Transverse colon (tissue), 4 donors: Measurements from ENCODE around the gene HSPB8. TPM values are rescaled to one million over a fixed set of nuclear protein-coding genes. Genes with fewer than 3 reads are reported as not detected.

ENCODE experiments used
- DNase-seq: peaks from one replicate; pipeline ENCODE4 v3.0.0-alpha.2; 2019
- H3K27ac ChIP-seq, 4 donors: fragments of 200-600 bp; sonication (generic); 2 replicates each; pipeline ENCODE4 v1.5.1; 2016 to 2018; ENCODE audit warnings: inconsistent platforms in 4 of 4
- H3K27me3 ChIP-seq: fragments of 200-600 bp; sonication (generic); 2 replicates; pipeline ENCODE4 v1.5.1; 2017; ENCODE audit warnings: inconsistent platforms
- H3K36me3 ChIP-seq, 4 donors: fragments of 200-600 bp; sonication (generic); 2 replicates each; pipeline ENCODE4 v1.5.1; 2017 to 2019; ENCODE audit warnings: inconsistent platforms in 4 of 4
- H3K4me1 ChIP-seq, 4 donors: fragments of 200-600 bp; sonication (generic); 2 replicates each; pipeline ENCODE4 v1.5.1; 2017 to 2020; ENCODE audit warnings: inconsistent platforms in 4 of 4
- H3K4me3 ChIP-seq, 4 donors: fragments of 200-600 bp; sonication (generic); 1 replicate in 1 of 4; 2 replicates in 3 of 4; pipeline versions ENCODE4 v1.5.1 to v1.6.1; 2017 to 2019; ENCODE audit warnings: inconsistent platforms in 4 of 4
- H3K9me3 ChIP-seq, 2 donors: fragments of 200-600 bp; sonication (generic); 2 replicates each; pipeline ENCODE4 v1.5.1; 2017 to 2019; ENCODE audit warnings: inconsistent platforms in 2 of 2
- EP300 ChIP-seq: sonication (generic); formaldehyde crosslinking; IDR thresholded peaks from one replicate; pipeline ENCODE4 v1.6.1; 2017; ENCODE audit warnings: antibody characterized with exemption, low read depth
- POLR2A ChIP-seq: fragments of 450-650 bp; IDR thresholded peaks from one replicate; pipeline ENCODE4 v1.6.1; 2016; ENCODE audit warnings: antibody characterized with exemption, mild to moderate bottlenecking, moderate library complexity
- POLR2AphosphoS5 ChIP-seq, 3 donors: sonication (generic); formaldehyde crosslinking; IDR thresholded peaks; one replicate each; pipeline ENCODE4 v1.6.1; 2016; ENCODE audit warnings: antibody characterized with exemption in 3 of 3
- WGBS, 2 donors: methylation state at CpG; one replicate each; pipeline ENCODE4 v1.1.5; 2018; ENCODE audit warnings: low coverage in 1 of 2; 5-methylcytosine and 5-hydroxymethylcytosine counted together
- in situ Hi-C, 4 donors: fragments of 200-750 bp; cut with MboI; loops; one replicate each; pipeline versions ENCODE4 v1.15.0 to v1.15.1; 2017; ENCODE audit warnings: low sequenced_read_pairs in 3 of 4, low pct_ligation_motif_present in 1 of 4, low pct_unique_long_range_greater_than_20kb in 1 of 4
- intact Hi-C: fragments of 100-400 bp; cut with DNase I; formaldehyde crosslinking; loops from one replicate; pipeline ENCODE4 v1.15.1; 2023; ENCODE audit warnings: low total_unique reads
- total RNA-seq, 4 donors: library from RNA; depleted of rRNA; stranded (reverse); fragments of >200 nt; gene quantifications; one replicate each; pipeline ENCODE4 v1.1.0, GENCODE V29; 2016
- TF ChIP-seq, protein P1 (sequence below), 5 experiments: fragments of 200-600 bp in 3 of 5; fragments of 450-650 bp in 2 of 5; sonication (generic) in 3 of 5; IDR thresholded peaks; 1 replicate in 2 of 5; 2 replicates in 3 of 5; pipeline ENCODE4 v1.5.1; 2016 to 2017; ENCODE audit warnings: antibody characterized with exemption in 5 of 5, inconsistent platforms in 3 of 5, mild to moderate bottlenecking in 2 of 5, moderate library complexity in 1 of 5

Gene HSPB8
- total RNA-seq, 4 donors from 2014 or later, result 42.7 to 59.8 (median 51.9) TPM

DNA sequence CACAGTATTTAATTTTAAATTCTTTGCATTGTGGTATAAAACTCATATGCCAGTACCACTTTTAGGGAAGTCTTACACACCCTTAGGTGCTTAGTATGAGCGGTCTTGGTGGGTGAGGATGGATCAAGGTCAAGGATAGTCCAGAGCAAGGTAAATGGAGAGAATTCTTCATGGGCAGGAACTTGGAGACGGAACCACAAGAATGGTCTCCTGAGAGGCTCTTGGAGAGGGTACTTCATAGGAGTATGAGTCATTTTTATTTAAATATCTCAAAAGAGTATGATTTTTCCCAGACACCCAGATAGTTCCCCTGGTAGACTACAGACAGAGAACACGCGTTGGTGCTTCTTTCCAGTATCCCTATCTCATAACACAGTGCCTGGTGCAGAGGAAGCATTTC, 21.9 kb downstream of the HSPB8 start:
- intact Hi-C loops, result loop anchor here (10.0 kb wide), 1 partner anchor 124 kb away; no protein-coding TSS in a partner anchor
- no peak for TF ChIP-seq POLR2A
- TF ChIP-seq POLR2AphosphoS5 (IDR thresholded peaks at IDR 0.05), result no peak
- no peak for TF ChIP-seq EP300
- TF ChIP-seq, protein P1, sequence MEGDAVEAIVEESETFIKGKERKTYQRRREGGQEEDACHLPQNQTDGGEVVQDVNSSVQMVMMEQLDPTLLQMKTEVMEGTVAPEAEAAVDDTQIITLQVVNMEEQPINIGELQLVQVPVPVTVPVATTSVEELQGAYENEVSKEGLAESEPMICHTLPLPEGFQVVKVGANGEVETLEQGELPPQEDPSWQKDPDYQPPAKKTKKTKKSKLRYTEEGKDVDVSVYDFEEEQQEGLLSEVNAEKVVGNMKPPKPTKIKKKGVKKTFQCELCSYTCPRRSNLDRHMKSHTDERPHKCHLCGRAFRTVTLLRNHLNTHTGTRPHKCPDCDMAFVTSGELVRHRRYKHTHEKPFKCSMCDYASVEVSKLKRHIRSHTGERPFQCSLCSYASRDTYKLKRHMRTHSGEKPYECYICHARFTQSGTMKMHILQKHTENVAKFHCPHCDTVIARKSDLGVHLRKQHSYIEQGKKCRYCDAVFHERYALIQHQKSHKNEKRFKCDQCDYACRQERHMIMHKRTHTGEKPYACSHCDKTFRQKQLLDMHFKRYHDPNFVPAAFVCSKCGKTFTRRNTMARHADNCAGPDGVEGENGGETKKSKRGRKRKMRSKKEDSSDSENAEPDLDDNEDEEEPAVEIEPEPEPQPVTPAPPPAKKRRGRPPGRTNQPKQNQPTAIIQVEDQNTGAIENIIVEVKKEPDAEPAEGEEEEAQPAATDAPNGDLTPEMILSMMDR (IDR thresholded peaks at IDR 0.05), result no peak
- peaks cover 0 to 8% (median 5%) of the 10 kb centered on the region in 4 donors for H3K4me1 ChIP-seq
- no peaks in the 10 kb centered on the region for H3K9me3 ChIP-seq
- H3K36me3 ChIP-seq, result no peaks in the 10 kb centered on the region
- 77 to 89% methylated on average over 4 of the region's 4 CpGs for WGBS, 2 donors
- no peaks in the 10 kb centered on the region for H3K27me3 ChIP-seq
- DNase-seq, result no peak
- peak overlapping the region in 3 of 4 donors; percentile 21 to 34 (median 23) for H3K27ac ChIP-seq
- no peak overlapping the region for H3K4me3 ChIP-seq
- in situ Hi-C loops, result no loop called here

DNA sequence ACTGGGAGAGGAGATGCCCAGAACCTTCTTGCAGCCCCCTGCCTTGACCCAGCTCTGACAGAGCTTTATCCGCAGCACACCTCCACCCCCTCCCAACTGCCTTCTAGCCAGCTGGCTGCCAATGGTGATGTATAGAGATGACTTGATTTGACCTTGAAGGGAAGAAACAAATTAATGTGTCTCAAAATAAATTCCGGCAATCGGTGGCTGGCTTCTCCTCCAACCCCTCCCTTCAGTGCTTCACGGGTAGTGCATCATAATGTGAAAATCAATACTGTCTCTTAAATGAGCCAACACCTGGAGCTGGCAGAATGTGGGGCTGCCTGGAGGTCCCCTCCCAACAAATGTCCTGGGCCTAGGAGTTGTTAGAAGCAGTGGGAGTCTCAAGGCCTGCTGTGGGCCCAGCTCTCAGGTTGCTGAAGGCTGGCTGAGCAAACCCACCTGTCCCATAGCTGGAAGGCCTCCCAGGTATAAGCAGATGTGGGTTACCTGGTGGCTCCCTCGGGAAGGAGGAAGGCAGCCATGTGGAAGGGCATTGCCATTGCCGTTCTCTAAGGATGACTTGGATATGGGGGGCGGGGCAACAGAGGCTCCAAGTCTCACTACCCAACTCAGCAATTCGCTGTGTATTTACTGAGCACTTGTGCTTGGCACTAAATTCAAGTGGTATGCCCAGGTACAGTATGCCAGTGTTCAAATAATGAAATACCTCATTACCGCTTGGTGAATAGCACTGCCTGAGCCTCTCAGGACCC, 23.2 kb downstream of the HSPB8 start:
- intact Hi-C loops, result loop anchor here (10.0 kb wide), 1 partner anchor 123 kb away; no protein-coding TSS in a partner anchor
- Histone ChIP-seq H3K27me3 (no peaks in the 10 kb centered on the region), H3K4me3 (no peak overlapping the region), H3K27ac (no peak overlapping the region), H3K36me3 (no peaks in the 10 kb centered on the region), H3K9me3 (no peaks in the 10 kb centered on the region), H3K4me1 (peaks cover 0 to 8% (median 6%) of the 10 kb centered on the region in 4 donors)
- TF ChIP-seq, protein P1 (IDR thresholded peaks at IDR 0.05), result no peak
- TF ChIP-seq POLR2A (no peak), EP300 (no peak), POLR2AphosphoS5 (IDR thresholded peaks at IDR 0.05) (no peak)
- 77% methylated on average over 9 of the region's 9 CpGs; no CpG with 5 or more reads in 1 of the 2 donors for WGBS, 2 donors
- no peak for DNase-seq
- in situ Hi-C loops, result no loop called here

DNA sequence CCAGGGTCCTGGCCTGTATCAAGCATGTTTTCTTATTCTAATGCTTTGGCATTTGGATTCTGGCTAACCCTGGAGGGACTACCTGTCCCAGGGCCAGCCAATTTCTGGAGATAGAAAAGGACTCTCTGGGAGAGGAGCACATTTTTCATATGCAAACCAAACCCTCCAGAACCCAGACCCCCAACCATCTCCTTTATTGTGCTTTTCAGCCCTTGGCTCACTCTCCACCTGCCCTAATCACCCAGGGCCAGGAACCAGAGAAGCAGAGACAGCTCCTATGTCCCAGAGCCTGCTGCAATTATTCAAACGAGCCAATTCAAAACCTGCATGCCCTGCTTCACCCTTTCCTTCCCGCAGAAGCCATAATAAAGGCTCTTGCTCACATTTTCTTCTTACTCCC, 23.8 kb downstream of the HSPB8 start:
- DNase-seq, result no peak
- 16 to 52% methylated on average over 2 of the region's 2 CpGs for WGBS, 2 donors
- Histone ChIP-seq H3K36me3 (no peaks in the 10 kb centered on the region), H3K4me1 (peaks cover 0 to 10% (median 6%) of the 10 kb centered on the region in 4 donors), H3K4me3 (no peak overlapping the region), H3K27me3 (no peaks in the 10 kb centered on the region), H3K9me3 (no peaks in the 10 kb centered on the region), H3K27ac (no peak overlapping the region)
- intact Hi-C loops (loop anchor here (10.0 kb wide), 1 partner anchor 122 kb away; no protein-coding TSS in a partner anchor), in situ Hi-C loops (no loop called here)
- TF ChIP-seq EP300 (no peak), POLR2A (no peak), POLR2AphosphoS5 (IDR thresholded peaks at IDR 0.05) (no peak)
- TF ChIP-seq, protein P1 (IDR thresholded peaks at IDR 0.05), result no peak

DNA sequence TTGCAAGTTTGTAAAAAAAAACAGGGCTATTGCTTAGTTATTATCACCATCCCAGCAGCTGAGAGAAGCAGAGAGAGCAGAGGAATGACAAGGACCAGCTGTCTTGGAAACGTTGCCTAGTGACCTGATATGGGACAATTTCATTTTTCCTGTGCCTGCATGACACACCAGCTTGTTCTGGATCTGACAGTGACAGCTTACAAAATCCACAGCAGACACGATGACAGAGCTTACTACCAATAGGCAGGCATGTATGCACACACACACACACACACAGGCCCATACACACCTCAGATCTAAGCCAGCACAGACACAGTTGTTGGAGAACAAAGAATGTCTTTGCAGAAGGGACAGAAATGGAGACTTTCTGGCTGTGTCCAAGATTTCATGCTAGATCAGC, 25.4 kb downstream of the HSPB8 start:
- Histone ChIP-seq H3K9me3 (no peaks in the 10 kb centered on the region), H3K36me3 (no peaks in the 10 kb centered on the region), H3K27me3 (no peaks in the 10 kb centered on the region), H3K4me3 (no peak overlapping the region), H3K27ac (peak overlapping the region in 3 of 4 donors; percentile 32 to 81 (median 74)), H3K4me1 (peaks cover 0 to 9% (median 6%) of the 10 kb centered on the region in 4 donors)
- no peak for TF ChIP-seq POLR2A
- no peak for TF ChIP-seq POLR2AphosphoS5 (IDR thresholded peaks at IDR 0.05)
- intact Hi-C loops, result loop anchor here (10.0 kb wide), 1 partner anchor 121 kb away; no protein-coding TSS in a partner anchor
- DNase-seq, result no peak
- WGBS, 2 donors, result 14 to 31% methylated on average over 1 to 2 of the region's 2 CpGs
- in situ Hi-C loops, result no loop called here
